ENCODE measurements around the gene LRSAM1. TPM values are rescaled to one million over a fixed set of nuclear protein-coding genes. Genes with fewer than 3 reads are reported as not detected.

LRSAM1 gene
- total and polyA plus RNA-seq, 9 of the 15 experiments (the other 6 are each of a cell fraction or from before 2014, with no cell fraction given): 0.07 to 16.2 (median 4.7) TPM

DNA sequence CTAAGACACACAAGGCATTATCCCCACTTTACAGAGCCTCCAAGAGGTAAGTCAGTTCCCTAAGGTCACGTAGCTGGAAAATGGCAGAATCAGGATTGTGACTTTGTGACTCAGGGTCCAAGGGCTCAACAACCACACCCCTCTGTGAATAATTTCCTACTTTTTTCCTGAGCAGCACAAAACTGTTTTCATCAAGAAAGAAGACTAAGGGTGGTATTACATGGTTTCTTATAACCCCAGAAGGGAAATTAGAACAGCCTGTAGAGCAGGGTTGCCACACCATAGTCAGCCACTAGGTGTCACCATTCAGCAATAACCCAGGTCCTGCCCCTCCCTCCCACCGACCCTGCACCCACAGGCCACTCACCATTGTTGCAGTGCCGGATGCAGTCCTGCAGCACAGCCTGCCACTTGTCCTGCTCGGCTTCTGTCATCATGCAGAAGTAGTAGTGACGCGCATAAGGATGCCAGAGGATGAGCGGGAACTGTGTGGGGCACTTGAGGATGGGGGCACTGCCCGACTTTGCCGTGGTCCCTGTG lies 72.1 kb downstream of the LRSAM1 start (continued):
- no peak for TF ChIP-seq ZBTB26 (CRISPR knock-in tag; IDR thresholded peaks at IDR 0.05)
- TF ChIP-seq, protein P1, sequence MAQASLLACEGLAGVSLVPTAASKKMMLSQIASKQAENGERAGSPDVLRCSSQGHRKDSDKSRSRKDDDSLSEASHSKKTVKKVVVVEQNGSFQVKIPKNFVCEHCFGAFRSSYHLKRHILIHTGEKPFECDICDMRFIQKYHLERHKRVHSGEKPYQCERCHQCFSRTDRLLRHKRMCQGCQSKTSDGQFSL (CRISPR knock-in tag; IDR thresholded peaks at IDR 0.05): peak; percentile 55; the same call in 1 of the 2 replicates
- TF ChIP-seq, protein P1 (tag; IDR thresholded peaks at IDR 0.05): no peak
- TF ChIP-seq, protein P2, sequence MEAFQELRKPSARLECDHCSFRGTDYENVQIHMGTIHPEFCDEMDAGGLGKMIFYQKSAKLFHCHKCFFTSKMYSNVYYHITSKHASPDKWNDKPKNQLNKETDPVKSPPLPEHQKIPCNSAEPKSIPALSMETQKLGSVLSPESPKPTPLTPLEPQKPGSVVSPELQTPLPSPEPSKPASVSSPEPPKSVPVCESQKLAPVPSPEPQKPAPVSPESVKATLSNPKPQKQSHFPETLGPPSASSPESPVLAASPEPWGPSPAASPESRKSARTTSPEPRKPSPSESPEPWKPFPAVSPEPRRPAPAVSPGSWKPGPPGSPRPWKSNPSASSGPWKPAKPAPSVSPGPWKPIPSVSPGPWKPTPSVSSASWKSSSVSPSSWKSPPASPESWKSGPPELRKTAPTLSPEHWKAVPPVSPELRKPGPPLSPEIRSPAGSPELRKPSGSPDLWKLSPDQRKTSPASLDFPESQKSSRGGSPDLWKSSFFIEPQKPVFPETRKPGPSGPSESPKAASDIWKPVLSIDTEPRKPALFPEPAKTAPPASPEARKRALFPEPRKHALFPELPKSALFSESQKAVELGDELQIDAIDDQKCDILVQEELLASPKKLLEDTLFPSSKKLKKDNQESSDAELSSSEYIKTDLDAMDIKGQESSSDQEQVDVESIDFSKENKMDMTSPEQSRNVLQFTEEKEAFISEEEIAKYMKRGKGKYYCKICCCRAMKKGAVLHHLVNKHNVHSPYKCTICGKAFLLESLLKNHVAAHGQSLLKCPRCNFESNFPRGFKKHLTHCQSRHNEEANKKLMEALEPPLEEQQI (IDR thresholded peaks at IDR 0.05): peak; percentile 95
- peak; percentile 100 for TF ChIP-seq ZNF766 (CRISPR knock-in tag; conservative IDR thresholded peaks at IDR 0.05)
- TF ChIP-seq CXXC5 (CRISPR knock-in tag; IDR thresholded peaks at IDR 0.05): no peak
- peak; percentile 19; the same call in 1 of the 2 replicates for TF ChIP-seq REST (IDR thresholded peaks at IDR 0.05; ENCODE audit: borderline replicate concordance)
- no peak for TF ChIP-seq REST (CRISPR knock-in tag; IDR thresholded peaks at IDR 0.05; ENCODE audit: low read depth)
- TF ChIP-seq MTA2 (IDR thresholded peaks at IDR 0.05; ENCODE audit: low read depth): no peak
- peak; percentile 99 for TF ChIP-seq CBX1 (IDR thresholded peaks at IDR 0.05; ENCODE audit: low read depth)
- TF ChIP-seq ETS1 (conservative IDR thresholded peaks at IDR 0.05; ENCODE audit: control insufficient read depth, low read depth, low read length): 0 out of 2 replicates have a peak, but pooled peaks have one; percentile 25

Data from K562 (cell line).